Mucosa of descending colon (tissue), 3 donors: ENCODE measurements around the gene B3GALT6. TPM values are rescaled to one million over a fixed set of nuclear protein-coding genes. Genes with fewer than 3 reads are reported as not detected.

Source experiments
- ATAC-seq: fragments of 200-7000 bp; cut with Tn5 transposase; one replicate; pipeline ENCODE4 v1.9.1; 2020; ENCODE audit warnings: mild to moderate bottlenecking, moderate library complexity
- DNase-seq, 3 donors: peaks; one replicate each; pipeline ENCODE4 v3.0.0-alpha.2; 2020
- H3K36me3 ChIP-seq: fragments of 200-600 bp; one replicate; pipeline ENCODE4 v1.8.0; 2021; ENCODE audit warnings: low read depth, mild to moderate bottlenecking
- H3K4me1 ChIP-seq: fragments of 200-600 bp; one replicate; pipeline ENCODE4 v1.8.0; 2021; ENCODE audit warnings: low read depth, mild to moderate bottlenecking
- H3K4me3 ChIP-seq: fragments of 200-600 bp; one replicate; pipeline ENCODE4 v1.8.0; 2021; ENCODE audit warnings: mild to moderate bottlenecking
- H3K9me3 ChIP-seq: fragments of 200-600 bp; one replicate; pipeline ENCODE4 v1.8.0; 2021; ENCODE audit warnings: mild to moderate bottlenecking
- intact Hi-C, 2 donors: fragments of 100-400 bp; cut with DNase I in 1 of 2; cut with micrococcal nuclease in 1 of 2; formaldehyde crosslinking; loops; one replicate each; pipeline versions ENCODE4 v1.11.0 to v1.11.1; 2022; cut with DNase I, micrococcal nuclease
- total RNA-seq, 3 donors: library from RNA; stranded (reverse); fragmentation: NEBNext Ultra II Directional in 2 of 3; extraction: Animal tissue kit (Norgen Biotek cat#: 25700) in 2 of 3; gene quantifications; one replicate each; pipeline versions ENCODE4 v1.2.1 to v1.2.4, GENCODE V29; 2021 to 2023
- TF ChIP-seq, protein P1 (sequence below): fragments of 200-600 bp; IDR thresholded peaks from one replicate; pipeline ENCODE4 v1.8.0; 2022; ENCODE audit warnings: antibody characterized with exemption, mild to moderate bottlenecking
- donor health status: DM: no; HTN: no; CAD: no; lungs with moderate emphysema.
- donor health status: DM: no; HTN: no; CAD: no.
- donor health status: DM: no; HTN: yes; CAD: no.

Gene B3GALT6
- total RNA-seq, 3 donors from 2014 or later: 7.3 to 12.5 (median 9.0) TPM

- intact Hi-C loops: no loop called here
- peaks cover 27% of the 10 kb centered on the region for H3K4me1 ChIP-seq
- peak in 2 of 3 donors; percentile 56 to 79 for DNase-seq
- H3K4me3 ChIP-seq: peak overlapping the region; percentile 98
- peaks cover 7% of the 10 kb centered on the region for H3K36me3 ChIP-seq
- TF ChIP-seq, protein P1, sequence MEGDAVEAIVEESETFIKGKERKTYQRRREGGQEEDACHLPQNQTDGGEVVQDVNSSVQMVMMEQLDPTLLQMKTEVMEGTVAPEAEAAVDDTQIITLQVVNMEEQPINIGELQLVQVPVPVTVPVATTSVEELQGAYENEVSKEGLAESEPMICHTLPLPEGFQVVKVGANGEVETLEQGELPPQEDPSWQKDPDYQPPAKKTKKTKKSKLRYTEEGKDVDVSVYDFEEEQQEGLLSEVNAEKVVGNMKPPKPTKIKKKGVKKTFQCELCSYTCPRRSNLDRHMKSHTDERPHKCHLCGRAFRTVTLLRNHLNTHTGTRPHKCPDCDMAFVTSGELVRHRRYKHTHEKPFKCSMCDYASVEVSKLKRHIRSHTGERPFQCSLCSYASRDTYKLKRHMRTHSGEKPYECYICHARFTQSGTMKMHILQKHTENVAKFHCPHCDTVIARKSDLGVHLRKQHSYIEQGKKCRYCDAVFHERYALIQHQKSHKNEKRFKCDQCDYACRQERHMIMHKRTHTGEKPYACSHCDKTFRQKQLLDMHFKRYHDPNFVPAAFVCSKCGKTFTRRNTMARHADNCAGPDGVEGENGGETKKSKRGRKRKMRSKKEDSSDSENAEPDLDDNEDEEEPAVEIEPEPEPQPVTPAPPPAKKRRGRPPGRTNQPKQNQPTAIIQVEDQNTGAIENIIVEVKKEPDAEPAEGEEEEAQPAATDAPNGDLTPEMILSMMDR: no peak
- H3K9me3 ChIP-seq: no peaks in the 10 kb centered on the region
- peak; percentile 74 for ATAC-seq
Observed at GRCh38 chr1:1230656-1231399, 1.2 kb upstream of the B3GALT6 start.

GRCh38 chr1:1231400-1232207, 433 bp upstream of the B3GALT6 start, which contains the start of gene SDF4:
Gene SDF4, minus strand, starts transcription at chr1:1232001. Its CDS starts 3,229 bp downstream, at chr1:1228772.
- TF ChIP-seq, protein P1: no peak
- peak; percentile 93 for ATAC-seq
- Histone ChIP-seq H3K36me3 (peaks cover 3% of the 10 kb centered on the region), H3K4me3 (peak within 1 kb of the TSS; percentile 98), H3K4me1 (peaks cover 27% of the 10 kb centered on the region), H3K9me3 (no peaks in the 10 kb centered on the region)
- DNase-seq: peak; percentile 96 to 98 (median 98)
- intact Hi-C loops: no loop called here

GRCh38 chr1:1232796-1233566, 944 bp downstream of the B3GALT6 start:
- DNase-seq (peak in 1 of 3 donors; percentile 68), ATAC-seq (no peak)
- Histone ChIP-seq H3K36me3 (peaks cover 3% of the 10 kb centered on the region), H3K9me3 (no peaks in the 10 kb centered on the region), H3K4me3 (no peak overlapping the region), H3K4me1 (peaks cover 38% of the 10 kb centered on the region)
- intact Hi-C loops: no loop called here
- TF ChIP-seq, protein P1: no peak

- TF ChIP-seq, protein P1: no peak
- intact Hi-C loops: no loop called here
- Histone ChIP-seq H3K4me1 (peaks cover 44% of the 10 kb centered on the region), H3K9me3 (no peaks in the 10 kb centered on the region), H3K36me3 (peaks cover 2% of the 10 kb centered on the region), H3K4me3 (no peak overlapping the region)
- DNase-seq: no peak
- no peak for ATAC-seq
Observed at GRCh38 chr1:1233567-1233892, 1.5 kb downstream of the B3GALT6 start.

GRCh38 chr1:1234180-1234808, 2.3 kb downstream of the B3GALT6 start:
- ATAC-seq (no peak), DNase-seq (no peak)
- no peak overlapping the region for H3K4me3 ChIP-seq
- no peaks in the 10 kb centered on the region for H3K9me3 ChIP-seq
- intact Hi-C loops: no loop called here
- H3K4me1 ChIP-seq: peaks cover 42% of the 10 kb centered on the region
- TF ChIP-seq, protein P1: no peak
- no peaks in the 10 kb centered on the region for H3K36me3 ChIP-seq
